ENCODE measurements around the gene MIOS.
"Not testable (repeated sequence)": the region's sequence is repeated elsewhere in the genome, so short reads cannot be mapped to it uniquely, and the experiment has no call there.

The MIOS gene

GRCh38 chr7:7654964-7655715 lies 88.5 kb downstream of the MIOS start:
- no peaks in the 10 kb centered on the region for H3K27me3 ChIP-seq (ENCODE audit: control insufficient read depth, insufficient read depth, low read length)
- no peaks in the 10 kb centered on the region for H3K4me1 ChIP-seq (ENCODE audit: control insufficient read depth, insufficient read depth, low read length)
- no peaks in the 10 kb centered on the region for H3K36me3 ChIP-seq (ENCODE audit: control insufficient read depth, insufficient read depth, low read length)
- H3K4me3 ChIP-seq (ENCODE audit: low read depth, low read length) = no peak overlapping the region
- no peaks in the 10 kb centered on the region for H3K9me3 ChIP-seq (ENCODE audit: control insufficient read depth, insufficient read depth, low read length)
- no peak overlapping the region for H3K9ac ChIP-seq (ENCODE audit: low read depth, low read length)

- not testable (repeated sequence) for H3K27me3 ChIP-seq (ENCODE audit: control insufficient read depth, insufficient read depth, low read length); H3K9me3 ChIP-seq (ENCODE audit: control insufficient read depth, insufficient read depth, low read length); H3K4me3 ChIP-seq (ENCODE audit: low read depth, low read length); H3K36me3 ChIP-seq (ENCODE audit: control insufficient read depth, insufficient read depth, low read length); H3K4me1 ChIP-seq (ENCODE audit: control insufficient read depth, insufficient read depth, low read length); H3K9ac ChIP-seq (ENCODE audit: low read depth, low read length)
Measured at GRCh38 chr7:7656459-7656858, 89.8 kb downstream of the MIOS start.

All from iPS-15b (cell line).